GM12878 (cell line): ENCODE data around the gene NCR2.

Experiments
- HDGF ChIP-seq: fragments of 450-650 bp; IDR thresholded peaks from 2 replicates; pipeline ENCODE4 v1.6.1; 2016; ENCODE audit warnings: antibody characterized with exemption
- TF ChIP-seq, protein P1 (sequence below): fragments of 450-650 bp; IDR thresholded peaks from 2 replicates; pipeline ENCODE4 v1.6.1; 2016; ENCODE audit warnings: mild to moderate bottlenecking

DNA sequence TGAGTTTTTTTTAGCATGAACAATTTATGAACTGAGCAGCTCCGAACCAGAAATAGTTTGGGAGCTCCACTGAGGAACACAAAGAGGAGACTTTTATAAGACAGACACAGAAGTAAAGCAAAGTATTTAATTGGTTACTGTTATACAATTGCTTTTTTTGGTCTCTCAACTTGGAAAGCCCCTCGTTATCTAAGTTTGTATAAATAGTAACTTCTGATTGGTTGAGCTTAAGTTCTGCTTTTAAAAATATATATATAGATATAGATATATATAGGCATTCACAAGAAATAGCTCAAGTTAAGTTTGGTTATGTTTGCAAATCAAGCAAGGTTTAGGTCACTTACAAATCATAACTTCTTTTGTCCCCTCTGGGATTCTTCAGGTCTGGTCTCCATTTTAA is 20.2 kb upstream of the NCR2 start:
- TF ChIP-seq, protein P1, sequence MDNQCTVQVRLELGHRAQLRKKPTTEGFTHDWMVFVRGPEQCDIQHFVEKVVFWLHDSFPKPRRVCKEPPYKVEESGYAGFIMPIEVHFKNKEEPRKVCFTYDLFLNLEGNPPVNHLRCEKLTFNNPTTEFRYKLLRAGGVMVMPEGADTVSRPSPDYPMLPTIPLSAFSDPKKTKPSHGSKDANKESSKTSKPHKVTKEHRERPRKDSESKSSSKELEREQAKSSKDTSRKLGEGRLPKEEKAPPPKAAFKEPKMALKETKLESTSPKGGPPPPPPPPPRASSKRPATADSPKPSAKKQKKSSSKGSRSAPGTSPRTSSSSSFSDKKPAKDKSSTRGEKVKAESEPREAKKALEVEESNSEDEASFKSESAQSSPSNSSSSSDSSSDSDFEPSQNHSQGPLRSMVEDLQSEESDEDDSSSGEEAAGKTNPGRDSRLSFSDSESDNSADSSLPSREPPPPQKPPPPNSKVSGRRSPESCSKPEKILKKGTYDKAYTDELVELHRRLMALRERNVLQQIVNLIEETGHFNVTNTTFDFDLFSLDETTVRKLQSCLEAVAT = no peak
- TF ChIP-seq HDGF = no peak
